Stimulated activated CD8-positive, alpha-beta memory T cell treated with anti-CD3 and anti-CD28 coated beads, Interleukin-4, amount 100 ng/mL, for 1 hour (primary cell): ENCODE measurements around the gene TTC7B.
"Not testable (repeated sequence)": the region's sequence is repeated elsewhere in the genome, so short reads cannot be mapped to it uniquely, and the experiment has no call there.

Experiments
- DNase-seq, 2 donors: peaks; one replicate each; pipeline ENCODE4 v3.0.0-alpha.2; 2020; ENCODE audit warnings: low read depth in 2 of 2, low spot score in 1 of 2

The TTC7B gene

DNA sequence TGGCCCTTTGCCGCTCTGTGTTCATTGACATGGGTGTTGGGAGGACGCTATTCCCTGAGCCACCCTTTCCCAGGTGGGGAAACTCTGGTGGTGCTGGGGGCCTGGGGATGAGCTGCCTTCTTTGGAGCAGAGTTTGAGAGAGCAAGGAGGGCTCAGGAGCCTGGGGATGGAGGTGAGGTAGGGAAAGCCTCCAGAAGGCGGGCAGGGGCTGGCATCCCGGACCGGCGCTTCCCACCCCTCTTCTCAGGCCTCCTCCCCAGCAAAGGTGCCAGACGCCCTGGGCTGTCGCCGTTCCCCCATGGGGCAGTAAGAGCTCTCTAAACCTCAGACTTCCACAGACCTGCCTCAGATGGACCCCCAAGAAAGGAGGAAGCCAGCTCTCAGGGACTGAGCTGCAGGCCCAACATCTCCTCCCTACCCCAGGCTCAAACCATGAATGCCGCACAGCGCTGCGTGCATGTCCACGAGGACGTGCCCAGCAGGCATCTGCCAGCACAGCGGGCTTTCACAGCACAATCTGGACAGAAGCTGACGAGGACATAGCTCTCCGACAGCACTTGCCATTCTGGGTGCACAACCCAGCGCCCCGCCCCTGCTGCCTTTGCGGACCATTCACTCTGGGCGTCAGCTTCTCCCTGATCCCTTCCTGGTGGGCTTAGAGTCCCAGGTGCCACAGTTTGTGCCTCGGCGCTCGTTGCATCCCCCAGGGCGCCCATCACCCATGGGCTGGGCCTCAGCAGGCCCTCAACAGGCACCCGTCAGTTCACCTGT is 14.9 kb upstream of the TTC7B start:
- DNase-seq = no peak

DNA sequence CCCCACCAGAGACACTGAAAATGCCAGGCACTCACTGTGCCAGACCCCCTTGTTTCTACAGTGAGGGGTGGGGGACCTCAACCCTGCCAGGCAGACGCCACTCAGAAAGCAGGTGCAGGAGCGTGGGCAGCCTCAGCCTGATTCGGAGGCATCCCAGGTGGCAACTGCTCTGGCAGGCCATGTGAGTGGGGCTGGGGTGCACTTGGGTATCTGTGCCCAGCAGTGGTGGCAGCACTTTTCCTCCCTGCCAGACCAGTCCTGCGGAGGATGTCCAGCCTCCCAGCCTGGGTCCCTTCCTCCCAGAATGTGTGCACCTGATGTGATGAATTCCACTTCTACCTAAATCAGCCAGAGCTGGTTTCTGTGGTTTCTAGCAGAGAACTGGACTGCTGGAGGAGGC is 13.4 kb upstream of the TTC7B start:
- DNase-seq = no peak

DNA sequence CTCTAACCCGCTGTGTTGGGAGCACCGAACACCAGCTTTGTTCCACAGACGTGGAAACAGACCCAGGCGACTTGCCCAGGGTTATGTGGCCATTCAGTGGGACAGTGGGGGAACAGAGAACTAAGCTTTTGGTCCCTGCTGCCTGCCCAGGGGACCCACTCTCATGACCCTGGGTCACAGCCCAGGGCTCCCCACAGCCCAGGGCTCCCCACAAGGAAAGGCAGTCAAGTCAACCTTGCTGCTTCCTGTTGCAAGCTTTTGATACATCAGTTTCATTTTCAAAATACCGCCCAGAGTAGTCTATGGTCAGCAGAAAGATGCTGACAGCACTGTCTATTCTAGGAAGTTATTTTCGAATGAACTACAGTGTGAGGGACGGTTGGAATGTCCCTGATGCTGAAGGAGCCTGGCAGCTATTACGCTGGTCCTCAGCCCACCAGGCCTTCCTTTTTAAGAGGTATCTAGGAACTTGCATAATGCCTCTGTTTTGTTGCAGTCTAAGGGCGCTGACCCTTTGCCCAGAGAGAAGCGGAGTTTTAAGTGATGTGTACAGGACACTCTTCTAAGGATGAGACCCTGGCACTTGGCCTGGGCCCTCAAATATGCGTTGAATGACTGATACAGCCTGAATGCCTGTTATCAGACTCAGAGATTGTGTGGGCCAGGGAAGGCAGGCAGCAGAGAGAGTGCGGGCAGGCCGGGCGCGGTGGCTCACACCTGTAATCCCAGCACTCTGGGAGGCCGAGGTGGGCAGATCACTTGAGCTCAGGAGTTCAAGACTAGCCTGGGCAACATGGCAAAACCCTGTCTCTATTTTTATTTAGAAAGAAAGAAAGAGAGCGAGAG is 12.6 kb upstream of the TTC7B start:
- no peak for DNase-seq

- peak; percentile 81 to 85 for DNase-seq
These were observed 11.8 kb upstream of the TTC7B start for GRCh38 chr14:90827919-90828610.

GRCh38 chr14:90823542-90823941 is 7.3 kb upstream of the TTC7B start:
- not testable (repeated sequence) for DNase-seq

DNA sequence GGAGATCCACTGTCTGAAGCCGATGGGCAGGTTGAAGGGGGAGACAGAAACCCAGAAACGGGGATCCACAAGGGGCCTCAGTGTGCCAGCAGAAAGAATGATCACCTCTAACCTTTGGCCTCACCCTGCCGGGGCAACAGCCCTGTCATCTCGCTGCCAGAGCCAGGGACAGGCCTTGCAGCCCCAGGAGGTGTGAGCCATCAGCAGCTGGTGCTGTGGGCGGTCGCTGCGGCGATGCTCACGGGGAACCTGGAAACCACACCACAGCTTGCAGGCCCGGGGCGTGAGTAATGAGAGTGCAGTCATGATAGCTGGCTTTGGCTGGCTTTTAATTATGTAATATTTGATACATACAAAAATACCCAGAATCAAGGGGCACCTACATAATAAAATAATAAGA is 4.7 kb upstream of the TTC7B start:
- DNase-seq = peak; percentile 36 to 46

DNA sequence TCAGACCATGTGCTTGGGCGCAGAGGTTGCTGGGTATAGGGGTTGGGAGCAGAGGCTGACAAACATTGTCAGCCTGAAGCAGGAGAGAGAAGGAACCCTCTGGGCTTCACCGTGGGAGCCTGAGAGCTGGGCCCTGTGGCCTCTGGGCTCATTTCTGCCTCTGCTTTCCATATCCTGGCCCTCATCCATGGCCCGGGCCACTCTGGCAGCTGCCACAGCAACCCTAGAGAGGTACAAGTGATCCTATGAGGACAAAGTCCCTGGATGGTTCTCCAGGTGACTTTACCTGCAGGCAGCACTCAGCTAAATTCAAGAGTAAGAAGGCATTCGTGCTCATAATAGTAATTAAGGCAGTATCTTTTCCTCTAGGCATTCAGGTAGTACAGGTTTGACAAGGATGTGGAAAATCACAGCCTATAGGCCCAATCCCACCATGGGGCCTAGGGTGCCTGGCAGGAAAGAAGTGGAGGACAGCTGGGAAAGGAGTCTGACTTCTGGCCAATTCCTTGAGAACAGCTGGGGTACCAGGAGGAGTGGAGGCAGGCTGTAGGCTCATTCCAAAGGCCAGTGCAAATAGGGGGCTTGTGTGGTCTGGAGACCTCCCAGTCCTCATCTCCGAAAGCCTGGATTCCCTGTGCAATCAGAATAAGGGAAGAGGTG is 3.6 kb upstream of the TTC7B start:
- DNase-seq = no peak

GRCh38 chr14:90818715-90819114 is 2.5 kb upstream of the TTC7B start:
- no peak for DNase-seq

- no peak for DNase-seq
These were observed 629 bp upstream of the TTC7B start for GRCh38 chr14:90816681-90817436.

DNA sequence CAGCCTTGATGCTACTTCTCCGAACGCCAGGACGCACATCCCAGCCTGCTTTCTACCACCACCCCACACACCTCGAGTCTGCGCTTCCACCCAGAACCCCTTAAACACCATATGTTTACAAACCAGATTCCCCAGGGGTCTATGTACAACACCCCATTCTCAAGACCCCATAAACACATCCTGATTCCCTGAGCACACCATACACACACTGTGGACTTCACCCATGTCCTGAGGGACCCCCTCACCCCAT is 733 bp downstream of the TTC7B start:
- no peak for DNase-seq

- DNase-seq = no peak
These were observed 1.2 kb downstream of the TTC7B start for GRCh38 chr14:90814806-90815571.

- no peak for DNase-seq
These were observed 2.8 kb downstream of the TTC7B start for GRCh38 chr14:90813442-90813841.

DNA sequence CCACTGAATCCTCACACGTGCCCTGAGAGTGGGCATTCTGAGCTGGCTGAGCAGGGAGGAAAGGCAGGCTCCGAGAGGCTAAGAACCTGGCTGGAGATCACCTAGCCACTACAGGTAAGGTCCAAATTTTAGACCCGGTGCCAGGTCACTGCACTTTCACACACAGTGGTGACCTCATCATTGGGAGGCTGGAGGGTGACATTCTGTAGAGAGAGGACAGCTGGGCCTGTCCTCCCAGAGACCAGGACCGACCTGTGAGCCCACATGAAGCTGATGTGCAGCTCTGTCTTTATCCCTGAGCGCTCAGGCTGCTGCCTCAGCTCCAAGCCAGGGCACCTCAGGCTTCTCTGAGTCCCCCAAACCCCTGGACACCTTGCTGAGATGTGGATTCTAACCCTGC is 4.1 kb downstream of the TTC7B start:
- DNase-seq = no peak

- DNase-seq = no peak
These were observed 4.6 kb downstream of the TTC7B start for GRCh38 chr14:90811641-90812040.

GRCh38 chr14:90810806-90811205 is 5.4 kb downstream of the TTC7B start:
- no peak for DNase-seq

DNA sequence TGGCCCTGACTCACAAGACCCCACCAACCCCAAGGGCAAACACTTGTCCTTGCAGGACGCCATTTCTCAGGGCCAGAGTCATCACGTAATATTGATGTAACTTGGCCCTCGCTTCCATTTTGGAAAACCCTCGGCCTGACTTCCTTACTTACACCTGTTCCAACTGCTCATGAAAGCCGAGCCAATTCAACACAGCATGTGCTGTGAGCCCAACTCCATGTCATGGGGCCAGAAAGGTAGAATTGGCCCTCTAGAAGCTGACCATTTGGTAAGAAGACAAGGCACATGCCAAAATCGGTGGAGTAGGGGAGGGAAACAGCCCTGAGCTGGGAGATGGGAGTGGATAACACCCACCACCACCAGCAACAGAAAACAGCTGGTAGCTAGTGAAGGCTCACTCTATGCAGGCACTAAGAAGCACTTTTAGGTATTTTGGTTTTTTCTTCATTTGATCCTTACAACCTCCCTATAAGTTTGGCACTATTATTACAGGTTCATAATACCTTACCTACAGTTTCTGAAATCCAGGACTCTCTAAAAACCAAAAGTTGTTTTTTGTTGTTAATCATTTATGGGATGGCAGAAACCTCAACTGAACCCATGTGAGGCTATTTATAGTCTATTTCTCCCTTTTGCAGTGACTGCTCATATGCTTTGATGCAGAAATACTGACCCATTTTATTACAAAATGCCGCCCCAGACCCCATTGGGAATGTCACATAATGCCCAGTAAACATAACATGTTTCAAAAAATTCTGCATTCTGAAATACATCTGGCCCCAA is 6.5 kb downstream of the TTC7B start:
- DNase-seq = no peak

DNA sequence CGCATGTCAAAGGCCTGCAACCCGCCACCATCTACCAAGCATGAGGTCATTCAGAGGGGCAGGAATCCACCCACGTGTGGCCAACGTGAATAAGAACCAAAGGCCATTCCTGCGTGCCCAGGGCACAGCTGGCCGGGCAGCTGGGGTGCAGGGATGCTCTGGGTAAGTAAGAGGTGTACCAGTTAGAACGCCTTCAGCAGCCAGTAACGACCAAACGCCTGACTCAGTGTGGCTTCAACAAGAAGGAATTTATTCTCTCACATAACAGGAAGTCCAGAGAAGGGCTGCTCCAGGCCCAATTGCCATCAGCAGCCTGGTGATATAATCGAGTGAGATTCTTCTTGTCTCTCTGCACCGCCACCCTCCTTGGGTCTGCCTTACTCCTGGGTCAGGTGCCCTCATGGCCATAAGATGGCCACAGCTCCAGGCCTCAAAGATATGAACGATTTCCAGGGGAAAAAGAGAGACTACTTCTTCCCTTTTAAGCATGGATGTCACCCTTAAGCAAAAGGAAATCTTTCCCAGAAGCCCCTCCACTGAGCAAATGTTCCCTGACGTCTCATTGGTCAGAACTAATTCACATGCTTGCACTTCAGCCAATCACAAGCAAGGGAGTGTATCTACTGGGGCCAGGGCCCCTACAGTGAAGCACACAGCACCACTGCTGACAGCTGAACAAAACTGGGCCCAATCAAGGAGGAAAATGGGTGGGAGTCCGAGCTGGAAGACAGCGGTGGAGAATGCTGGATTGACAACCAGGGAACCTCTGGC is 7.3 kb downstream of the TTC7B start:
- DNase-seq = no peak

- DNase-seq = no peak
These were observed 9.2 kb downstream of the TTC7B start for GRCh38 chr14:90807060-90807459.
